ENCODE measurements around the gene MYL9. TPM values are rescaled to one million over a fixed set of nuclear protein-coding genes. Genes with fewer than 3 reads are reported as not detected.

The MYL9 gene
- polyA plus RNA-seq, 1 of the 3 experiments (the other 2 are of a cell fraction), result not detected

GRCh38 chr20:36549628-36549941, 8.3 kb downstream of the MYL9 start (continued):
- TF ChIP-seq REST (IDR thresholded peaks at IDR 0.05; ENCODE audit: low read depth, low read length) (no peak), USF2 (IDR thresholded peaks at IDR 0.05; ENCODE audit: borderline replicate concordance, low read depth, low read length) (no peak), POLR2AphosphoS5 (IDR thresholded peaks at IDR 0.05; ENCODE audit: low read depth, low read length) (no peak), ZBTB33 (IDR thresholded peaks at IDR 0.05; ENCODE audit: borderline replicate concordance, low read depth) (no peak), CTCF (IDR thresholded peaks at IDR 0.05) (no peak), EP300 (IDR thresholded peaks at IDR 0.05; ENCODE audit: borderline replicate concordance in 1 of 2, low read depth in 1 of 2, low read length in 1 of 2) (no peak), GATA2 (CRISPR knock-in tag; IDR thresholded peaks at IDR 0.05) (no peak)

DNA sequence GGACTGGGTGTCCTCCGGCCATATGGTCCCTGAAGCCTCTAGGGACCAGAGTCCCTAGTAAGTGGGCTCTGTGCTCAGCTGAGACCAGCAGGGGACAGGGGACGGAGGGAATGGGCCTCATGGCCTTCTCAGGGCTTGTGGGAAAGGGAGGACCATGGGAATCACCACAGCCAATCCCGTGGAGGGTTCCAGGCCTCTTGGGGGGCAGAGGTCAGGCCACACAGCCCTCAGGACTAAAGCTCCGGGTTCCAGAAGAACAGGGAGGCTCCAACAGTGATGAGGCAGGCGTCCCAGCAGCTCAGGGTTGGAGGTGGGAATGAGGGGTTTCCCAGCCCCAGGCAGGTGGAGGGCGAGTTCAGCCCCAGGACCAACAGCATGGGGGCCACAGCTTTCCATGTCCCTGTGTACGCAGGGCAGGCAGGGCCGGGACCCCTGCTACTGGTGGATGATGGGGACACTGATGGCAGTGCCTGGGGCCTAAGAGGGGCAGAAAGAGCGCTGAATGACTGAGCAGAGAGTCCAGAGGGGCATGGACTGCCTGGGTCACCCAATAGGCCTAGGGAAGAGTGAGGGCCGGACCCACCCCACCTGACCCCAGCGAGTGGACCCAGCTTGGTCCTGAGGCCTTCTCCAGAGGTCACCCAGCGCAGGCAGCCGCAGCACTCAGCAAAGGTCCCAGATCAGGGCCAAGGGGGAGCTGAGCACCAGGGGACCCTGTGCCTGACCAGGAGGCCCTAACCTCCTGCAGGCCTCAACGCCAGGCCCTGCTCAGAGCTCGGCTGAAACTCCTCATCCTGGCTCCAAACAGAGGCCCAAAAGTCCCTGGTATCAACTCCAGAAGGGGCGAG, 8.8 kb downstream of the MYL9 start:
- Histone ChIP-seq H3K9me3 (no peaks in the 10 kb centered on the region), H3K4me1 (ENCODE audit: control insufficient read depth in 1 of 2, insufficient read depth in 2 of 2, low read depth in 1 of 2, low read length in 1 of 2) (no peaks in the 10 kb centered on the region), H4K20me1 (ENCODE audit: insufficient read depth) (no peaks in the 10 kb centered on the region; the same call in 1 of the 2 replicates)
- no peak for TF ChIP-seq RAD21 (IDR thresholded peaks at IDR 0.05; ENCODE audit: low read length)
- no peak for TF ChIP-seq MXI1 (IDR thresholded peaks at IDR 0.05; ENCODE audit: low read depth, low read length)
- TF ChIP-seq, protein P1, sequence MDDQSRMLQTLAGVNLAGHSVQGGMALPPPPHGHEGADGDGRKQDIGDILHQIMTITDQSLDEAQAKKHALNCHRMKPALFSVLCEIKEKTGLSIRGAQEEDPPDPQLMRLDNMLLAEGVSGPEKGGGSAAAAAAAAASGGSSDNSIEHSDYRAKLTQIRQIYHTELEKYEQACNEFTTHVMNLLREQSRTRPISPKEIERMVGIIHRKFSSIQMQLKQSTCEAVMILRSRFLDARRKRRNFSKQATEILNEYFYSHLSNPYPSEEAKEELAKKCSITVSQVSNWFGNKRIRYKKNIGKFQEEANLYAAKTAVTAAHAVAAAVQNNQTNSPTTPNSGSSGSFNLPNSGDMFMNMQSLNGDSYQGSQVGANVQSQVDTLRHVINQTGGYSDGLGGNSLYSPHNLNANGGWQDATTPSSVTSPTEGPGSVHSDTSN (IDR thresholded peaks at IDR 0.05), result no peak
- no peak for TF ChIP-seq RCOR1 (IDR thresholded peaks at IDR 0.05; ENCODE audit: low read length)
- TF ChIP-seq TAF1 (IDR thresholded peaks at IDR 0.05; ENCODE audit: borderline replicate concordance, low read depth, low read length), result no peak
- TF ChIP-seq FOXJ3 (CRISPR knock-in tag; IDR thresholded peaks at IDR 0.05), result no peak
- TF ChIP-seq SMC3 (IDR thresholded peaks at IDR 0.05; ENCODE audit: low read depth, low read length), result no peak
- TF ChIP-seq FOXM1 (IDR thresholded peaks at IDR 0.05; ENCODE audit: low read depth), result no peak
- TF ChIP-seq IRF3 (IDR thresholded peaks at IDR 0.05; ENCODE audit: low read depth, low read length), result no peak
- no peak for TF ChIP-seq EP300 (IDR thresholded peaks at IDR 0.05; ENCODE audit: borderline replicate concordance in 1 of 2, low read depth in 1 of 2, low read length in 1 of 2)

More for the DNA sequence above, 8.8 kb downstream of the MYL9 start:
- Histone ChIP-seq H3K27me3 (ENCODE audit: insufficient read depth) (no peaks in the 10 kb centered on the region), H2AFZ (ENCODE audit: low read depth) (no peak overlapping the region), H3K4me2 (no peak overlapping the region), H3K27ac (ENCODE audit: low read depth in 2 of 2, low read length in 1 of 2) (no peak overlapping the region), H3K4me3 (ENCODE audit: low read depth in 2 of 2, low read length in 1 of 2) (no peak overlapping the region), H3K79me2 (ENCODE audit: insufficient read depth) (no peaks in the 10 kb centered on the region), H3K36me3 (replicated peaks in 1 of 2; ENCODE audit: control insufficient read depth in 1 of 2, insufficient read depth in 2 of 2, low read length in 1 of 2) (no peaks in the 10 kb centered on the region), H3K9ac (no peak overlapping the region), H3F3A (replicated peaks; ENCODE audit: insufficient read depth) (no peaks in the 10 kb centered on the region), H3K9me2 (no peaks in the 10 kb centered on the region)
- DNase-seq, result no peak
- ChIA-PET CTCF (interaction anchor here (0.9 to 1.5 kb wide), 2 partner anchors 8 to 56 kb away, joined by 3 read pairs; partner anchors contain the start of gene RAB5IF), POLR2A (no interaction called here)
- 84% methylated on average over 7 of the region's 16 CpGs for WGBS (ENCODE audit: low lambda C conversion rate)

Measured in SK-N-SH (cell line).